B cell (primary cell): ENCODE results near the gene BCS1L. TPM values are rescaled to one million over a fixed set of nuclear protein-coding genes. Genes with fewer than 3 reads are reported as not detected.

Experiments used
- ATAC-seq: fragments of 200-7000 bp; cut with Tn5 transposase; one replicate; pipeline ENCODE4 v1.10.0; 2021; ENCODE audit warnings: low read depth, mild to moderate bottlenecking, moderate number of reproducible peaks, moderate library complexity
- CTCF ChIA-PET: fragments of 350-600 bp; sonication (Branson Sonifier 250); formaldehyde crosslinking; loops from one replicate; lab custom pipeline; 2021; ENCODE audit warnings: antibody characterized with exemption, inconsistent platforms; lab: Charles Lee
- POLR2A ChIA-PET: fragments of 350-600 bp; sonication (Branson Sonifier 250); formaldehyde crosslinking; loops from one replicate; lab custom pipeline; 2021; ENCODE audit warnings: antibody characterized with exemption; lab: Charles Lee
- DNase-seq: peaks from one replicate; pipeline ENCODE4 v3.0.0; 2013
- H2AFZ ChIP-seq: 2 replicates; pipeline ENCODE4 v1.6.1; 2012; ENCODE audit warnings: mild to moderate bottlenecking, low read depth, low read length; ENCODE audit not compliant: insufficient read depth, poor library complexity, severe bottlenecking
- H3K27ac ChIP-seq, 2 donors: 1 replicate in 1 of 2; 2 replicates in 1 of 2; pipeline ENCODE4 v1.5.1; 2012 to 2013; ENCODE audit warnings: low read length in 2 of 2, mild to moderate bottlenecking in 2 of 2, moderate library complexity in 1 of 2
- H3K27me3 ChIP-seq, 4 experiments: fragments of 200-600 bp in 1 of 4; sonication (generic) in 1 of 4; replicated peaks in 1 of 4; 1 replicate in 2 of 4; 2 replicates in 2 of 4; pipeline versions ENCODE4 v1.6.1 to v1.7.0; 2013 to 2016; ENCODE audit warnings: low read length in 3 of 4, mild to moderate bottlenecking in 2 of 4, mixed read lengths in 1 of 4, moderate library complexity in 1 of 4; ENCODE audit not compliant: insufficient read depth in 4 of 4, control insufficient read depth in 3 of 4; ENCODE audit errors: control extremely low read depth in 1 of 4
- H3K36me3 ChIP-seq, 2 experiments: replicated peaks in 1 of 2; 1 replicate in 1 of 2; 2 replicates in 1 of 2; pipeline versions ENCODE4 v1.6.1 to v1.7.1; 2013; ENCODE audit warnings: low read length in 1 of 2; ENCODE audit not compliant: insufficient read depth in 2 of 2, control insufficient read depth in 1 of 2; ENCODE audit errors: control extremely low read depth in 1 of 2, extremely low read depth in 1 of 2
- H3K4me1 ChIP-seq, 2 donors: fragments of 200-600 bp in 1 of 2; sonication (generic) in 1 of 2; 1 replicate in 1 of 2; 2 replicates in 1 of 2; pipeline versions ENCODE4 v1.5.1 to v1.6.1; 2013 to 2017; ENCODE audit warnings: low read length in 2 of 2; ENCODE audit not compliant: control insufficient read depth in 2 of 2, insufficient read depth in 2 of 2
- H3K4me2 ChIP-seq: replicated peaks from 2 replicates; pipeline ENCODE3; 2012; ENCODE audit warnings: mild to moderate bottlenecking, low read depth, low read length; ENCODE audit not compliant: poor library complexity, severe bottlenecking
- H3K4me3 ChIP-seq, 5 experiments: fragments of 200-600 bp in 1 of 5; sonication (generic) in 1 of 5; 1 replicate in 3 of 5; 2 replicates in 2 of 5; pipeline versions ENCODE4 v1.5.1 to v1.7.0; 2011 to 2016; ENCODE audit warnings: low read length in 4 of 5, mild to moderate bottlenecking in 4 of 5, low read depth in 2 of 5, control low read depth in 1 of 5, moderate library complexity in 1 of 5; ENCODE audit not compliant: insufficient read depth in 1 of 5; ENCODE audit errors: control extremely low read depth in 1 of 5, extremely low read depth in 1 of 5
- H3K79me2 ChIP-seq: fragments of 200-600 bp; sonication (generic); one replicate; pipeline ENCODE4 v1.6.0; 2016; ENCODE audit warnings: low read length; ENCODE audit not compliant: control insufficient read depth, insufficient read depth
- H3K9ac ChIP-seq: fragments of 200-600 bp; sonication (generic); 2 replicates; pipeline ENCODE4 v1.6.1; 2017; ENCODE audit warnings: mild to moderate bottlenecking, low read length, moderate library complexity
- H3K9me3 ChIP-seq, 3 donors: one replicate each; pipeline versions ENCODE4 v1.6.1 to v1.7.1; 2013; ENCODE audit warnings: low read length in 2 of 3; ENCODE audit not compliant: control insufficient read depth in 2 of 3, insufficient read depth in 1 of 3; ENCODE audit errors: control extremely low read depth in 1 of 3
- H4K20me1 ChIP-seq: 2 replicates; pipeline ENCODE4 v1.6.0; 2012; ENCODE audit warnings: mild to moderate bottlenecking, low read length; ENCODE audit not compliant: insufficient read depth, control insufficient read depth, poor library complexity, severe bottlenecking
- H3K27ac Mint-ChIP-seq: one replicate; pipeline ENCODE4 v1.8.0; 2021; ENCODE audit warnings: mixed read lengths
- H3K27me3 Mint-ChIP-seq: one replicate; pipeline ENCODE4 v1.8.0; 2021; ENCODE audit warnings: mixed read lengths
- H3K4me1 Mint-ChIP-seq: one replicate; pipeline ENCODE4 v1.8.0; 2021; ENCODE audit warnings: mixed read lengths
- H3K4me3 Mint-ChIP-seq: one replicate; pipeline ENCODE4 v1.8.0; 2021; ENCODE audit warnings: mixed read lengths
- H3K9me3 Mint-ChIP-seq: one replicate; pipeline ENCODE4 v1.8.0; 2022; ENCODE audit warnings: mixed read lengths; ENCODE audit not compliant: insufficient read depth
- EZH2 ChIP-seq: IDR thresholded peaks from 2 replicates; pipeline ENCODE4 v1.6.1; 2012; ENCODE audit warnings: borderline replicate concordance, low read depth, mild to moderate bottlenecking, moderate library complexity, low read length; ENCODE audit not compliant: insufficient read depth, poor library complexity, severe bottlenecking
- WGBS: methylation state at CpG from one replicate; pipeline ENCODE4 v1.1.5; 2013; ENCODE audit warnings: missing lambda C conversion rate; ENCODE audit not compliant: insufficient coverage; 5-methylcytosine and 5-hydroxymethylcytosine counted together
- intact Hi-C: fragments of 100-400 bp; cut with micrococcal nuclease; formaldehyde crosslinking; loops from one replicate; pipeline ENCODE4 v1.10.0; 2022
- polyA plus RNA-seq: library from polyadenylated mRNA; depleted of rRNA; stranded (reverse); fragments of >200 nt; gene quantifications from 2 replicates; pipeline ENCODE4 v1.2.3, GENCODE V29; 2012
- total RNA-seq, 2 donors: library from RNA; stranded (reverse); fragments of 120-200 nt in 1 of 2; gene quantifications; 1 replicate in 1 of 2; 2 replicates in 1 of 2; pipeline versions ENCODE4 v1.2.3 to v1.2.4, GENCODE V29; 2013 to 2022
- TF ChIP-seq, protein P1 (sequence below): fragments of 200-600 bp; IDR thresholded peaks from one replicate; pipeline ENCODE4 v1.8.0; 2022; ENCODE audit warnings: antibody characterized with exemption, mild to moderate bottlenecking

The BCS1L gene
- total and polyA plus RNA-seq, 2 donors (not counting 1 experiment from before 2014, with no cell fraction given) = 56.1 to 104 TPM

DNA sequence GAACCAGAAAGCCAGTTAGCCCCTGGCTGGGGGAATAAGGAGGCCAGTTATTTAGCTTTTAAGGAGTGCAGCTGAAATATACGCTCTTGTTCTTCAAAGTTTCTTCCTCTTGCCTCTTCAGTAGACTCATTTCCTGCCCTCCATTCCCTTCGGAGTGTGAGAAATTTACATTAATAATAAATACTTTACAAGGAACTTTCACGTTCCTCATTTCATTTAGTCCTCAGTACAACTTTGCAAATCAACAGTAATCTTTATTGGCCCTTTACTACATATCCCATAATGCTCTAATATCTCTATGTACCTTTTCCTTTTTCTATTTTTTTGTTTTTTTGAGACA lies 36.1 kb upstream of the BCS1L start:
- no CpG with 5 or more reads among the region's 3 CpGs for WGBS
- no peak overlapping the region for H3K4me2 ChIP-seq
- H3K4me1 ChIP-seq = peaks cover 0 to 3% of the 10 kb centered on the region in 2 donors
- TF ChIP-seq, protein P1, sequence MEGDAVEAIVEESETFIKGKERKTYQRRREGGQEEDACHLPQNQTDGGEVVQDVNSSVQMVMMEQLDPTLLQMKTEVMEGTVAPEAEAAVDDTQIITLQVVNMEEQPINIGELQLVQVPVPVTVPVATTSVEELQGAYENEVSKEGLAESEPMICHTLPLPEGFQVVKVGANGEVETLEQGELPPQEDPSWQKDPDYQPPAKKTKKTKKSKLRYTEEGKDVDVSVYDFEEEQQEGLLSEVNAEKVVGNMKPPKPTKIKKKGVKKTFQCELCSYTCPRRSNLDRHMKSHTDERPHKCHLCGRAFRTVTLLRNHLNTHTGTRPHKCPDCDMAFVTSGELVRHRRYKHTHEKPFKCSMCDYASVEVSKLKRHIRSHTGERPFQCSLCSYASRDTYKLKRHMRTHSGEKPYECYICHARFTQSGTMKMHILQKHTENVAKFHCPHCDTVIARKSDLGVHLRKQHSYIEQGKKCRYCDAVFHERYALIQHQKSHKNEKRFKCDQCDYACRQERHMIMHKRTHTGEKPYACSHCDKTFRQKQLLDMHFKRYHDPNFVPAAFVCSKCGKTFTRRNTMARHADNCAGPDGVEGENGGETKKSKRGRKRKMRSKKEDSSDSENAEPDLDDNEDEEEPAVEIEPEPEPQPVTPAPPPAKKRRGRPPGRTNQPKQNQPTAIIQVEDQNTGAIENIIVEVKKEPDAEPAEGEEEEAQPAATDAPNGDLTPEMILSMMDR = no peak
- no peak for TF ChIP-seq EZH2
- no peak for ATAC-seq
- no peak overlapping the region for H3K27ac Mint-ChIP-seq
- no peaks in the 10 kb centered on the region for H3K9me3 Mint-ChIP-seq
- POLR2A ChIA-PET = no interaction called here
- no peaks in the 10 kb centered on the region for H3K27me3 ChIP-seq
- H3K27ac ChIP-seq = no peak overlapping the region
- DNase-seq = no peak
- peaks cover 4% of the 10 kb centered on the region for H3K4me1 Mint-ChIP-seq
- CTCF ChIA-PET = no interaction called here
- H3K9me3 ChIP-seq = no peaks in the 10 kb centered on the region
- H3K4me3 ChIP-seq = no peak overlapping the region
- no peak overlapping the region for H3K9ac ChIP-seq
- intact Hi-C loops = no loop called here
- H3K27me3 Mint-ChIP-seq = no peaks in the 10 kb centered on the region
- H3K79me2 ChIP-seq = no peaks in the 10 kb centered on the region
- no peak overlapping the region for H3K4me3 Mint-ChIP-seq
- H2AFZ ChIP-seq = peak overlapping the region; percentile 42
- no peaks in the 10 kb centered on the region for H3K36me3 ChIP-seq
- H4K20me1 ChIP-seq = no peaks in the 10 kb centered on the region

DNA sequence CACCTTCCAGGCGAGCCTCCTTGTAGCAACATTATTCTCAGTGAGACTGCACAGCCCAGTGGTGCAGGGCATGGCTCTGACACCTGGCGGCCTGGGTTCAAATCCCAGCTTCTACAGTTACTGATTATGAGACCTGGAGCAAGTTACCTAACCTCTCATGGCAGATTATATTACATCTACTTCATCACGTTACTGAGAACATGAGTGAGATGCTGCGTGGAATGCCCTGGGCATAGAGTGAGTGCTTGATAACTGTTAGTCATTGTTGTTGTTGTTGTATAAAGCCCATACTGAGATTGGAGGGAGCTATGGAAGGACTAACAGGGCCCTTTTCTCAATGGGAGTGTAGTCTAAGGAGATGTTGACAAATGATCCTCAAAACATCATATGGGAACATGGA lies 33.1 kb upstream of the BCS1L start:
- POLR2A ChIA-PET = no interaction called here
- H3K9ac ChIP-seq = no peak overlapping the region
- no peaks in the 10 kb centered on the region for H3K27me3 ChIP-seq
- H3K4me1 ChIP-seq = peaks cover 0 to 3% of the 10 kb centered on the region in 2 donors
- Mint-ChIP-seq H3K4me1 (peaks cover 4% of the 10 kb centered on the region), H3K4me3 (no peak overlapping the region), H3K27me3 (no peaks in the 10 kb centered on the region), H3K27ac (no peak overlapping the region), H3K9me3 (no peaks in the 10 kb centered on the region)
- H3K4me3 ChIP-seq = no peak overlapping the region
- no peak overlapping the region for H3K27ac ChIP-seq
- TF ChIP-seq EZH2 = no peak
- TF ChIP-seq, protein P1 = no peak
- intact Hi-C loops = no loop called here
- no peaks in the 10 kb centered on the region for H3K9me3 ChIP-seq
- H4K20me1 ChIP-seq = no peaks in the 10 kb centered on the region
- H2AFZ ChIP-seq = no peak overlapping the region
- WGBS = 92% methylated on average over 2 of the region's 4 CpGs
- no peaks in the 10 kb centered on the region for H3K36me3 ChIP-seq
- CTCF ChIA-PET = no interaction called here
- DNase-seq (no peak), ATAC-seq (no peak)
- no peak overlapping the region for H3K4me2 ChIP-seq
- H3K79me2 ChIP-seq = no peaks in the 10 kb centered on the region
